A549 (cell line): ENCODE data around the gene DNM3. TPM values are rescaled to one million over a fixed set of nuclear protein-coding genes. Genes with fewer than 3 reads are reported as not detected.

Experiments used
- ATAC-seq, 2 experiments: fragments of 200-7000 bp in 1 of 2; fragments of >200 bp in 1 of 2; cut with Nextera tagmentation in 1 of 2; cut with Tn5 transposase in 1 of 2; 3 replicates each; pipeline versions ENCODE4 v1.8.0 to v1.9.1; 2018 to 2020; ENCODE audit warnings: mild to moderate bottlenecking in 1 of 2, moderate library complexity in 1 of 2
- CTCF ChIA-PET: fragments of 300-600 bp; sonication (Branson Sonifier 250); formaldehyde crosslinking; extraction: SDS; loops from one replicate; lab custom pipeline; 2021; ENCODE audit warnings: antibody characterized with exemption, inconsistent platforms; lab: Yijun Ruan, JAX
- POLR2A ChIA-PET: fragments of 350-600 bp; formaldehyde crosslinking; extraction: SDS; loops from one replicate; lab custom pipeline; 2021; ENCODE audit warnings: antibody characterized with exemption, inconsistent platforms; lab: Yijun Ruan, JAX
- DNase-seq, 2 experiments: peaks; one replicate each; pipeline versions ENCODE4 v3.0.0 to v3.0.0-alpha.2; 2011 to 2016; ENCODE audit warnings: low read depth in 1 of 2, low spot score in 1 of 2
- FAIRE-seq: peaks from 2 replicates; lab custom pipeline; 2011; peaks lifted over from hg19 to GRCh38; lab: Jason Lieb, UNC
- H3K27ac ChIP-seq, 2 experiments: fragments of >200 bp; sonication (Bioruptor Twin); formaldehyde crosslinking; 3 replicates each; pipeline ENCODE4 v1.5.1; 2016 to 2017
- H3K4me1 ChIP-seq: fragments of >200 bp; sonication (Bioruptor Twin); formaldehyde crosslinking; 3 replicates; pipeline ENCODE4 v1.6.1; 2016
- H3K4me2 ChIP-seq: fragments of >200 bp; sonication (Bioruptor Twin); formaldehyde crosslinking; 3 replicates; pipeline ENCODE4 v1.6.1; 2016
- H3K4me3 ChIP-seq: fragments of >200 bp; sonication (Bioruptor Twin); formaldehyde crosslinking; 3 replicates; pipeline ENCODE4 v1.5.1; 2016
- H3K9me3 ChIP-seq: fragments of >200 bp; sonication (Bioruptor Twin); formaldehyde crosslinking; 3 replicates; pipeline ENCODE4 v1.6.1; 2016
- BHLHE40 ChIP-seq: IDR thresholded peaks from 2 replicates; pipeline ENCODE4 v1.6.1; 2012; ENCODE audit warnings: low read depth, low read length, inconsistent platforms
- CEBPB ChIP-seq, 2 experiments: fragments of >200 bp in 1 of 2; sonication (Bioruptor Twin) in 1 of 2; formaldehyde crosslinking in 1 of 2; IDR thresholded peaks; 2 replicates each; pipeline ENCODE4 v1.6.1; 2012 to 2016
- EP300 ChIP-seq, 2 experiments: fragments of >200 bp; sonication (Bioruptor Twin); formaldehyde crosslinking; IDR thresholded peaks; 2 replicates in 1 of 2; 3 replicates in 1 of 2; pipeline ENCODE4 v1.6.1; 2016 to 2017
- FOSB ChIP-seq: fragments of 250-450 bp; sonication (Bioruptor Pico); IDR thresholded peaks from 2 replicates; pipeline ENCODE4 v1.5.0; 2020; ENCODE audit warnings: mild to moderate bottlenecking, moderate library complexity
- HES2 ChIP-seq: fragments of >200 bp; sonication (Bioruptor Twin); formaldehyde crosslinking; IDR thresholded peaks from 2 replicates; pipeline ENCODE4 v1.6.1; 2016
- HEYL ChIP-seq: fragments of 250-450 bp; sonication (Bioruptor Pico); IDR thresholded peaks from 2 replicates; pipeline ENCODE4 v1.8.0; 2021; ENCODE audit warnings: mild to moderate bottlenecking, moderate library complexity
- HOXB13 ChIP-seq: fragments of 250-450 bp; sonication (Bioruptor Pico); IDR thresholded peaks from 2 replicates; pipeline ENCODE4 v1.5.0; 2020; ENCODE audit warnings: low read depth, mild to moderate bottlenecking, moderate library complexity
- NPAS2 ChIP-seq: fragments of 250-450 bp; sonication (Bioruptor Pico); IDR thresholded peaks from 2 replicates; pipeline ENCODE4 v1.8.0; 2022; ENCODE audit warnings: mild to moderate bottlenecking, moderate library complexity, borderline replicate concordance
- NR3C1 ChIP-seq: fragments of >200 bp; sonication (Bioruptor Twin); formaldehyde crosslinking; IDR thresholded peaks from 3 replicates; pipeline ENCODE4 v1.6.1; 2017
- PHF8 ChIP-seq: fragments of 200-600 bp; sonication (generic); IDR thresholded peaks from 2 replicates; pipeline ENCODE4 v1.6.1; 2016; ENCODE audit warnings: low read depth, mild to moderate bottlenecking, antibody characterized with exemption, moderate library complexity, borderline replicate concordance
- POLR2A ChIP-seq: IDR thresholded peaks from 2 replicates; pipeline ENCODE4 v1.6.1; 2012; ENCODE audit warnings: mild to moderate bottlenecking, low read length
- POLR2AphosphoS2 ChIP-seq: conservative IDR thresholded peaks from 2 replicates; pipeline ENCODE4 v1.6.1; 2012; ENCODE audit warnings: low read length, improper control_type of control experiment, inconsistent platforms
- RFX5 ChIP-seq: fragments of 450-650 bp; IDR thresholded peaks from 2 replicates; pipeline ENCODE4 v1.7.1; 2014; ENCODE audit warnings: antibody characterized with exemption, mild to moderate bottlenecking, moderate library complexity
- SMC3 ChIP-seq: fragments of >200 bp; sonication (Bioruptor Twin); formaldehyde crosslinking; IDR thresholded peaks from 3 replicates; pipeline ENCODE4 v1.6.1; 2018; ENCODE audit warnings: inconsistent platforms
- SREBF2 ChIP-seq: fragments of 450-650 bp; IDR thresholded peaks from 2 replicates; pipeline ENCODE4 v1.6.1; 2014; ENCODE audit warnings: mild to moderate bottlenecking, moderate library complexity
- TP53 ChIP-seq: fragments of 250-450 bp; sonication (Bioruptor Pico); IDR thresholded peaks from 2 replicates; pipeline ENCODE4 v1.5.0; 2021; ENCODE audit warnings: mild to moderate bottlenecking, moderate library complexity
- USF2 ChIP-seq: fragments of 450-650 bp; IDR thresholded peaks from 2 replicates; pipeline ENCODE4 v1.6.1; 2014; ENCODE audit warnings: antibody characterized with exemption
- ZFP36 ChIP-seq: fragments of 450-650 bp; IDR thresholded peaks from 2 replicates; pipeline ENCODE4 v1.6.1; 2014; ENCODE audit warnings: borderline replicate concordance; ENCODE audit not compliant: partially characterized antibody
- ZNF302 ChIP-seq: fragments of 250-450 bp; sonication (Bioruptor Pico); IDR thresholded peaks from 2 replicates; pipeline ENCODE4 v1.9.0; 2021; ENCODE audit warnings: inconsistent platforms, mild to moderate bottlenecking, moderate library complexity
- WGBS: methylation state at CpG from one replicate; pipeline ENCODE4 v1.1.6; 2017; ENCODE audit errors: missing lambda C conversion rate; 5-methylcytosine and 5-hydroxymethylcytosine counted together
- polyA plus RNA-seq, 4 experiments: library from polyadenylated mRNA; depleted of rRNA in 3 of 4; stranded (reverse); fragments of >200 nt; fragmentation: RNase III in 1 of 4; extraction: RNeasy Plus Mini Kit Qiagen cat#74134 plus additional on column Dnase treatment in 1 of 4; gene quantifications; 2 replicates in 3 of 4; 3 replicates in 1 of 4; pipeline ENCODE4 v1.2.3, GENCODE V29; 2011 to 2017
- TF ChIP-seq, protein P1 (sequence below): IDR thresholded peaks from 2 replicates; pipeline ENCODE4 v1.6.1; 2012
- TF ChIP-seq, protein P2 (sequence below): IDR thresholded peaks from 2 replicates; pipeline ENCODE4 v1.6.1; 2012; ENCODE audit warnings: low read depth, borderline replicate concordance
- TF ChIP-seq, protein P3 (sequence below): fragments of 250-450 bp; sonication (Bioruptor Pico); IDR thresholded peaks from 2 replicates; pipeline ENCODE4 v1.5.0; 2021; ENCODE audit warnings: mild to moderate bottlenecking, moderate library complexity, borderline replicate concordance

The DNM3 gene
- polyA plus RNA-seq, 2 of the 4 experiments (the other 2 are of a cell fraction) = 0.57 to 1.5 TPM

- no peak for TF ChIP-seq NPAS2 (CRISPR knock-in tag)
- no peak for TF ChIP-seq TP53 (CRISPR knock-in tag)
- TF ChIP-seq SMC3 = no peak
- TF ChIP-seq PHF8 = no peak
- TF ChIP-seq ZNF302 (CRISPR knock-in tag) = no peak
- TF ChIP-seq RFX5 = no peak
- TF ChIP-seq NR3C1 = no peak
- Histone ChIP-seq H3K4me2 (no peak overlapping the region), H3K4me1 (no peaks in the 10 kb centered on the region), H3K4me3 (no peak overlapping the region), H3K9me3 (0 out of 3 replicates have a peak, but pooled peaks cover 2% of the 10 kb centered on the region), H3K27ac (no peak overlapping the region)
- ChIA-PET CTCF (no interaction called here), POLR2A (no interaction called here)
- FAIRE-seq (no peak), DNase-seq (no peak), ATAC-seq (no peak)
- whole genome bisulfite sequencing = 68% methylated on average over 1 of the region's 1 CpG
Observed at GRCh38 chr1:171890131-171890530, 48.8 kb downstream of the DNM3 start.

- ATAC-seq (no peak), FAIRE-seq (no peak), DNase-seq (no peak)
- no peaks in the 10 kb centered on the region for H3K4me1 ChIP-seq
- TF ChIP-seq ZFP36 (no peak), CEBPB (IDR thresholded peaks at IDR 0.05) (no peak), FOSB (CRISPR knock-in tag) (no peak), POLR2AphosphoS2 (no peak), SREBF2 (no peak), HOXB13 (CRISPR knock-in tag) (no peak)
- TF ChIP-seq, protein P1, sequence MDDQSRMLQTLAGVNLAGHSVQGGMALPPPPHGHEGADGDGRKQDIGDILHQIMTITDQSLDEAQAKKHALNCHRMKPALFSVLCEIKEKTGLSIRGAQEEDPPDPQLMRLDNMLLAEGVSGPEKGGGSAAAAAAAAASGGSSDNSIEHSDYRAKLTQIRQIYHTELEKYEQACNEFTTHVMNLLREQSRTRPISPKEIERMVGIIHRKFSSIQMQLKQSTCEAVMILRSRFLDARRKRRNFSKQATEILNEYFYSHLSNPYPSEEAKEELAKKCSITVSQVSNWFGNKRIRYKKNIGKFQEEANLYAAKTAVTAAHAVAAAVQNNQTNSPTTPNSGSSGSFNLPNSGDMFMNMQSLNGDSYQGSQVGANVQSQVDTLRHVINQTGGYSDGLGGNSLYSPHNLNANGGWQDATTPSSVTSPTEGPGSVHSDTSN = no peak
- 52% methylated on average over 2 of the region's 2 CpGs for WGBS
- H3K4me3 ChIP-seq = no peak overlapping the region
- H3K4me2 ChIP-seq = no peak overlapping the region
- no peaks in the 10 kb centered on the region for H3K9me3 ChIP-seq
- POLR2A ChIA-PET = no interaction called here
- H3K27ac ChIP-seq = no peak overlapping the region
- CTCF ChIA-PET = no interaction called here
Observed at GRCh38 chr1:171896936-171897703, 55.8 kb downstream of the DNM3 start.

DNA sequence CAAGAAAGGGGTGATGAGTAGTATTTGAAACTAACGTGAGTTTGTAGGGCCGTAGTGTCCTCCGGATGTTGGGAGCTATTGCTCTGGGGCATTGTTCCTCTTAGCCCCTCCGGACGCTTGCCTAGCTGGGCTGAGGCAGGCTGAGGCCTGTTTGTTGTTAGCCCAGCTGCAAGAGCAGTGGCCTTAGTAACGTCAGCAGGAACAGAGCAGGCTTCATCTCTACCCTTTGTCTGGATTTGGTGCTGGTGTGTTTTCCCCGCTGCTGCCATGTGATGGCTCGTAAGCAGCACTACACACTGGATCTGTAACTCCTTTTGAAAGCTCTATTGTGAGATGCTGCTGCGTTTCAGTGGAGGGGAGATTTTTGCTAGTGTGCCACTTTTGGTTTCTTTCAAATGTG, 57.6 kb downstream of the DNM3 start:
- ATAC-seq = no peak
- Histone ChIP-seq H3K9me3 (no peaks in the 10 kb centered on the region), H3K27ac (no peak overlapping the region), H3K4me1 (no peaks in the 10 kb centered on the region), H3K4me2 (no peak overlapping the region), H3K4me3 (no peak overlapping the region)
- CTCF ChIA-PET = no interaction called here
- no peak for FAIRE-seq
- POLR2A ChIA-PET = no interaction called here
- WGBS = 82% methylated on average over 9 of the region's 9 CpGs
- TF ChIP-seq FOSB (CRISPR knock-in tag) (no peak), HES2 (no peak), CEBPB (IDR thresholded peaks at IDR 0.05) (no peak), USF2 (no peak), TP53 (CRISPR knock-in tag) (no peak), BHLHE40 (no peak), POLR2A (no peak), EP300 (IDR thresholded peaks at IDR 0.05) (no peak), HEYL (CRISPR knock-in tag) (no peak)
- TF ChIP-seq, protein P2, sequence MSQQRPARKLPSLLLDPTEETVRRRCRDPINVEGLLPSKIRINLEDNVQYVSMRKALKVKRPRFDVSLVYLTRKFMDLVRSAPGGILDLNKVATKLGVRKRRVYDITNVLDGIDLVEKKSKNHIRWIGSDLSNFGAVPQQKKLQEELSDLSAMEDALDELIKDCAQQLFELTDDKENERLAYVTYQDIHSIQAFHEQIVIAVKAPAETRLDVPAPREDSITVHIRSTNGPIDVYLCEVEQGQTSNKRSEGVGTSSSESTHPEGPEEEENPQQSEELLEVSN = no peak
- TF ChIP-seq, protein P3, sequence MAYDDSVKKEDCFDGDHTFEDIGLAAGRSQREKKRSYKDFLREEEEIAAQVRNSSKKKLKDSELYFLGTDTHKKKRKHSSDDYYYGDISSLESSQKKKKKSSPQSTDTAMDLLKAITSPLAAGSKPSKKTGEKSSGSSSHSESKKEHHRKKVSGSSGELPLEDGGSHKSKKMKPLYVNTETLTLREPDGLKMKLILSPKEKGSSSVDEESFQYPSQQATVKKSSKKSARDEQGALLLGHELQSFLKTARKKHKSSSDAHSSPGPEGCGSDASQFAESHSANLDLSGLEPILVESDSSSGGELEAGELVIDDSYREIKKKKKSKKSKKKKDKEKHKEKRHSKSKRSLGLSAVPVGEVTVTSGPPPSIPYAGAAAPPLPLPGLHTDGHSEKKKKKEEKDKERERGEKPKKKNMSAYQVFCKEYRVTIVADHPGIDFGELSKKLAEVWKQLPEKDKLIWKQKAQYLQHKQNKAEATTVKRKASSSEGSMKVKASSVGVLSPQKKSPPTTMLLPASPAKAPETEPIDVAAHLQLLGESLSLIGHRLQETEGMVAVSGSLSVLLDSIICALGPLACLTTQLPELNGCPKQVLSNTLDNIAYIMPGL (CRISPR knock-in tag) = no peak
- DNase-seq = no peak
